ENCODE measurements around the gene SOX21.

Gene SOX21

DNA sequence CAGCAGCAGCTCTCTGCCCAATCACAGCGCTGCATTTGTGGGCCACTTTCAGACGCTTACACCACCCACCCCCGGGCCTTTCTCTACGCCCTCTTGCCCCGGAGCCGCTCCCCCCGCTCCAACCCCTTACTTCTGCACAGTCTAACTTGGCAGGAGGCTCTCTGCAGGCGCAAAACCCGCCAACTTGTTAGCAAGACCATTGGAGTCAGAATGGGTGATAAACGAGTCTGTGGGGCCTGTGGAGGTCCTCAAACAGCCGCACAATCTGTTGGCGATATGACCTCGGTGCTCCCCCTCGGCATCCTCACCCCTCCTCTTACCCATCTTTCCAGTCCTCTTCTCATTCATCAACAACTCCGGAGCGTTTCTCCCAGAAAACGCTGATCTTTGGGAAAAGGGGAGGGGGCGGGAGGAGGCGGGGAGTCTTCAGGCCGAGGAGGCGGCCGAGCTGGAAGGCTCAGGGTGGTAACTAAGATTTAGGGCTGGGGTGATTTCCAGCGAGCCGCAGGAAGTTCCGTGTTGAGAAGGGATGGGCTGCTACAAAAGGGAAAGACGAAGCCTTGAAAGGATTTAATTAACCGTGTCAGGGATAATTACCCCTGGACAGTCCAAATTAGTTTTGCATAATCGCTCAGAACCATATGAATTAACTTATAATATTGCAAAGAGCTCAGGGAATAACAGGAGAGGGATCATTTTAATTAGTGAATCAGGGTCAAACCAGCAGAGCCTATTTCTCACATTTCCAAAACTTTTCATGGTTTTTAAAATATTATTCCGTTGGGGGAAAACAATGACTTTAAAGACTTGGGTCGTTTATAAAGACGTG, 4.1 kb downstream of the SOX21 start:
- DNase-seq = no peak

DNA sequence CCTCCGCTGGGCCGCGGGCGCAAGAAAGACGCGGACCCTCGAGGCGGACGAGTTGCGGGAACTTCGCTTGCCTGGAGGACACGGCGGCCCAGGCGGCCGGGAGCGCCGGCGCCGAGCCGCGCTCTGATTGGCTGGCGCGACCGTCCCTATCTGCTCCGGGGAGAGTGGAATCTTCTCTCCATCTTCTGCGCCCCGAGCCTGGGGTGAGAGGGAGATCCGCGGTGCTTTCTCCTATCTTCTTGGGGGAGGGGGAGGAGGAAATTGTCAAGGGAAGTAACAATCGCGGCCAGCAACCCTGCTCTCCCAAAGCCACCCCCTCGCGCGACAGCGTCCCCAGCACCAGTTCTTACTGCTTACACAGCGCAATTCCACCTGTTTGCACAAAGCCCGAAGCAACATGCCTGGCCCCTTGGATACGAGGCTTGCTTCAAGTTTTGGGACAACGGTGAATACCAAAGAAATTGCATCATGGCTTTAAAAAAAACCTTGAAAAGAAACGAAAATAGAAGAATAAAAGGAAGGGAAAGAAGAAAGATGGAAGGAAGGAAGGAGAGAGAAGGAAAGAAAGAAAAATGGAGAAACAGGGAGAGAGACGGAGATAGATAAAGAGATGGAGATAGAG, 4.8 kb downstream of the SOX21 start:
- DNase-seq = no peak

DNA sequence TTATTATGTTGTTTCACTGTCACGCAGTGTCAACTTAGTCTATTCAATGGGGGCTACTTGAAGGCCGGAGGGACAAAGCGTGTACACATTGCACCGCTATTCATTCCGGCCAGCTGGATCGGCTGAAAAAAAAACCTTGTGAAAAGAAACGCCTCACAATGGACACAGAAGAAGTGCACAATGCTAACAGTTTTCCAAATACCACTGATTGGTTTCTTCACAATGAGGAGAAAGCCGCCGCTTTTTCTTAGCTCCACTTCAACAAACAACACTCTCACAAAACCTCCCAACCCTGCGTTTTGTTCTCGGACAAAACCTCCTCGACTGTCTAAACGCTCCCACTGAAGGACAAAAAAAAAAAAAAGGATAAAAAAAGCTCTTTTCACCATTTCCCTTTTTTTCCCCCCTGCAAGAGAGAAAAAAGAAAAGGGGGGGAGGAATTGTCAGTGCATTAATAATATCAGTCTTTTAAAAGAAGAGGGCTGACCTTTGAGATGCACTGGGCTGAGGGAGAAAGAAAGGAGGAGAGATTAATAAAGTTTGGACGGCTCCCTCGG, 5.4 kb downstream of the SOX21 start:
- no peak for DNase-seq

DNA sequence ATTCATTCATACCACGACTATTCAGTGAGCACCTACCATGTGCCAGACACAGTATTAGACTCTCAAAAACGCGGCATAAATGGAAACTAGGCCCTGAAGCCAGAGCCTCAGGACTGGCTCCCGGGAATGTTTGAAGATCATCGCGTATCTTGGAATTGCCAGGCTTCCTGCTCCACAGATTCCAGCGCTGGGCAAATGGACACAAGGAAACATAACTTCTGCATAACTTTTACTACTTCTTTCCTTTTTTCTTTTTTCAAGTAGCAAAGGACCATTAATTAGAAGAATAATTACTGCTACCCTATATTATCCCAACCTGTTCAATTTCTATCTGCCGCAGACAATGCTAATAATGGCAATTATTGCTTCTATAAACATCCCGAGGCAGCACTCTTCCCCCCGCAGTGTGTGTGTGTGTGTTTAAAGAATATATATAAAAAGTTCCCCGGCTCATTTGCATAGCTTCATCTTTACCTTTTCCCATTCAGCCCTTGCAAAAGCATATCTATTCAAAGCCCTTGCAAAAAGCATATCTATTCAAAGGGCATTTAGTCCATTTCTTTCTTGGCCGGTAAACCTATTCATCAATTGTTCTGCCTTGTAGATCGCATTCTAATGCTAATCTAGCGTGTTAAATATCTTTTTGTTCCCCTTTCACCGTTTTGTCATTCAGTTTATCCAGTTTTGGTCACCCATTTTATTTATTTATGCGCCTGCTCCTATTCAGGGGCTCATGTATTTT, 6.1 kb downstream of the SOX21 start:
- DNase-seq = no peak

DNA sequence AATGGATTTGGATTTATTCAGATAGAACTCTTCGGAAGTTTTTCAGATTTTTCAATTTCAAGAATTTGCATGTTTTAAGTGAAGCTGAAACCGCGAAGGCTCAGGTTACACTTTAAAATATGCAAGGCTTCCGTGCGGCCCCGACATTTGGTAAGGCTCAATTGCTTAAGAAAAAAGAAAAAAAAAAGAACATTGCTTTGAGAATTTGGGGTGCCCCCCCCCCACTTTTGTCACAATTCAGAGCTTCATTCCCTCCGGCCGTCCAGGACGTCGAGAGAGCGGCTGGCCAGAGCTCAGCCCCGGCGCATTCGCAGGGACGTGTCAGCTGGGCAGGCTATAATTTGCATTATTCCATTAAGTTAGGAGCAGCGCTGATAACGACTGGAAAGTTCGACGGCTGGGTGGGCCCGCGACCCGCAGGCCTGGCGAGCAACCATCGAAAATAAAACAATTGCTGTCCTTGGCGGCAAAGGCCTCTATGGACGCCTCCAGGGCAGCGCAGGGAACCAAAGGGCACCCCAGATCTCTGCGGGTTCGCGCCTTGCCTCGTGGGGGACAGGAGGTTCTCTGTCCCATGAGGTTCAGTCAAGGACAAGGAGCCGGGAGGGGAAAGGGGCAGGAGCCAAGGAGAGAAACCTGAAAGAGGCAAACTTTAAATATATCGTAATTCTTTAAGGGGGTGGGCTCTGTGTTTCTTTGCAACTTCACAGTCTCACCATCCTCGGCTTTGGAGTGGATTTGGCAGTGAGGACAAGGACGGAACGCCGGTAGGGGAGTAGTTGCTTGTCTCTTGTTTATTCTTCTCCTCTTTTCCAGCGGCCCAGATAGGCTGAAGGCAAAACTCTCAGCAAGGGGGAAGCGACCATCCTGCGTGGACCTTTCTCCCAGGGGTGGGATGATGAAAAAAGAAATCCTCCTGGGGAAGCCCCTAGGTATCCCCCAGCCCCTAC, 7.0 kb downstream of the SOX21 start:
- peak; percentile 42 for DNase-seq

DNA sequence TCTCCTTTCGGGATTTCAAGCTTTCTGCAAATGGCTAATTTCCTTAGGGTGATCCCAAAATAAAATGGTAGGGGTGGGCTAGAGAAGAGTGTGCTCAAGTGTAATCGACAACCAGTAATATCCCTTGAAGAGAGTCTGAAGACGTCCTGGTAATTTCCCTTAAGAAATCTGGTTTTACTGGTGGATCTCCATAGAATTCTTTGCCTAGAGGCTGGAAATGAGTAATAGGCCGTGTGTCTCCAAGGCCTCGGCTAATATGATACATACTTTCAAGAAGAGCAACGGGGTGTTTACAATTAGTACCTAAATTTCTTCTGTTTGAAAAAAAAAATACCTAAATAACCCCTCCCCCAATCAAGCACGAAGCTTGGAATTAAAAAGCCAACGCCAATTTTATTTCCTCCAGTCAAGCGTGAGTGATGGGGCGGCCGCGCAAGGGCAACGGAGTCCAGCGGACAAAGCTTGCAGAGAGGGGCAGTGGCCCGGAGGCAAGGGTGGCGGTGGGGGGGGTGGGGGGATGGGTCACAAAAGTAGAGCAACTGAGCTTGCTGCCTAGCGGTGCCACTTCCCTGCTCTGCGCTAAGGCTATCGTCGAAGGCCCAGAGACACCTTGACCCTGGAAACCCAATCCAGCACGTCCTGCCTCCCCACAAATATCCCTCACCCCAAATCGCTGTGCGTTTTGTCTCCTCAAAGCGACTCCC, 7.8 kb downstream of the SOX21 start:
- DNase-seq = no peak

DNA sequence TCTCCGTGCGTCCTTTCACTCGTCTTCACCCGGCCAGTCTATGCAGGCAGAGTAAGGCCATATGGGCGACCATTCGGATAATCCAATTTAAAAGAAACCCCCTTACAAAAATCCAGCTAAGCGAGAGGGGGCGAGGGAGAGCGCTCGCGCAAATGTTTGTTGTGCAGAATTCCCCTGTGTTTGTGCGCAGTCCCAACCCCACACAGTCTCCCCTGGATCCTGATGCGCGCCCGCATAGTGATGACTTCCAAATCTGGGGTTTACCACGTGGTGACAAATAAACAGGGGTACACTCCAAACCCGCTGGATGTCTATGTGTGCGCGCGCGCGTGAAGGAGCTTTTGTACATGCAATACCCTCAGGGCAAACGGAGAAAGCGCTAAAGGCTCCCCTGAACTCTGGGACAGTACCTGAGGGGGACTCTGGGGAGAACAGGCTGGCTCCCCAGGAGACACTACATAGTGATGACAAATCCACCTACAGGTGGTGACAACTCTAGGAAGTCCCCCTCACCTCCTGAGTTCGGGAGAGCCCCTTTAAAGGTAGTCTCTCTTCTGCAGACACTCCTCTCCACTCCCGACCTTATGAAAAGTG, 8.5 kb downstream of the SOX21 start:
- DNase-seq = no peak

DNA sequence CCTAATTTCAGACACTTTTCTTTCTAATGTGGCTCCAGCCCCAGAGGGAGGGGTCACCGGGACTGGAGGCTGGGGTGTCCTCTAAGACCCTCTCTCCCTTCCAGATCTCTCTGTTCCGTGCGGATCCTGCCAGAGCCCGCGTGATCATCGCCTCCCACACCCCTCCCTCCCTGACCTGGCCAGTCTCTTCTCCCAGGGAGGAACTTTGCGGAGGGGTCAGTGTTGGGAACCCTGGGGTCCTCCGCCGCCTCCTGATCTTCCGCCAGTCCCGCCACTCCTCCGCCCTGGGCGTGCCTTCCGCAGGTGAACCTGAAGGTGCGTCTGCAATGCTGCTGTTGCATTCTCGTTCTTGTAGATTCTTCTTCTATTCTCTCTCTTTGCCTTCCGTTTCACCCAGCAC, 9.1 kb downstream of the SOX21 start:
- DNase-seq = no peak

DNA sequence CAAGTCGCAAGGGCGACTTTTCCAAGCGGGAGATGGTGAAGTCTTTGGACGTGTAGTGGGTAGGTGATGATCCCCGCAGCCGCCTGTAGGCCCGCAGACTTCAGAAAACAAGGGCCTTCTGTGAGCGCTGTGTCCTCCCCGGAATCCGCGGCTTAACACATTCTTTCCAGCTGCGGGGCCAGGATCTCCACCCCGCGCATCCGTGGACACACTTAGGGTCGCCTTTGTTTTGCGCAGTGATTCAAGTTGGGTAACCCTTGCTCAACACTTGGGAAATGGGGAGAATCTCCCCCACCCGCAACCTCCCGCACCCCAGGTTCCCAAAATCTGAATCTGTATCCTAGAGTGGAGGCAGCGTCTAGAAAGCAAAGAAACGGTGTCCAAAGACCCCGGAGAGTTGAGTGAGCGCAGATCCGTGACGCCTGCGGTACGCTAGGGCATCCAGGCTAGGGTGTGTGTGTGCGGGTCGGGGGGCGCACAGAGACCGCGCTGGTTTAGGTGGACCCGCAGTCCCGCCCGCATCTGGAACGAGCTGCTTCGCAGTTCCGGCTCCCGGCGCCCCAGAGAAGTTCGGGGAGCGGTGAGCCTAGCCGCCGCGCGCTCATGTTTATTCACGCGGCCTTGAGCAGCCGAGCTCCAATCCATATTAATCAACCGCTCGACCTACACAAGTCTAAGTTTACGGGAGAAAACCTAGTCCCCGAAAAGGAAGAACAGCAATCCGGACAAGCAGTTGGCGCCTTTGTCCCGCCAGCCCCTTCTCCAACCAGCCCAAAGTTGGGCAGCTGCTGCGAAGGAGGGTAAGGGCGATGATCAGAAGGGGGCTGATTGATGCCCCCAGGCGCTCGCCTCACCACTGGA, 9.9 kb downstream of the SOX21 start:
- DNase-seq = no peak

DNA sequence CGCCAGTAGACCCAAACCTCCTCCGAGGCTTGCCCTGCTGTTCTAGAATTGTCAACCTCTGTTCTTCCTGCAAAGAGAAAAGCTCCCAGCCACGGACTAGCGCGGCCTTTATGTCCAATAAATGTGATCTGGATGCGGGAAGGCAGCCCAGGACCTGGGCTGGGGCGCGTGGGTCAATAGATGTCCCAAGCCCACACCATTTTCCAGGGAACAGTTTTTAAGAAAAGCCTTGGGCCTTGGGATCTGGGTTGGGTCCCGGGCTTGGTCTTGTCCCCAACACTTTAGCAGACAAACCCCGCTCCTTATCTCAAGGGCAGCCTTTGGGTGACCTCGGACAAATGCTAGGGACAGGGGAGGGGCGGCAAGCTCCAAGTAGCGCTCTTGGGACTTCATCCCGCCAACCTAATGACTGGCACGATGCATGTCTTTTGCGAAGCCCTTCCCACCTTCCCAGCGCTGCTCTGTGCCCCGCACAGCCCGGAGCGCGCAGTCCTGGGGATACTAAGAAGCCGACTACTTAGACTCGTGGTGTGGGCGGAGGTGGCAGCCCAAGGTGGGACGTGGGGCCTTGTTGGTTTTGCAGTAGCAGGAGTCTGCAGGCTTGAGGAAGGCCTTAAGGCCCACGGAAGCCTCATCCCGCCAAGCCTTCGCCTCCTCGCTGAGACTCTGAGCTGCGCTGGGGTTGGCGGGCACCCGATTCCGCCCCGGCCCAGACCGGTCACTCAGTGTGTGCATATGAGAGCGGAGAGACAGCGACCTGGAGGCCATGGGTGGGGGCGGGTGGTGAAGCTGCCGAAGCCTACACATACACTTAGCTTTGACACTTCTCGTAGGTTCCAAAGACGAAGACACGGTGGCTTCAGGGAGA, 10.8 kb downstream of the SOX21 start:
- DNase-seq = no peak

DNA sequence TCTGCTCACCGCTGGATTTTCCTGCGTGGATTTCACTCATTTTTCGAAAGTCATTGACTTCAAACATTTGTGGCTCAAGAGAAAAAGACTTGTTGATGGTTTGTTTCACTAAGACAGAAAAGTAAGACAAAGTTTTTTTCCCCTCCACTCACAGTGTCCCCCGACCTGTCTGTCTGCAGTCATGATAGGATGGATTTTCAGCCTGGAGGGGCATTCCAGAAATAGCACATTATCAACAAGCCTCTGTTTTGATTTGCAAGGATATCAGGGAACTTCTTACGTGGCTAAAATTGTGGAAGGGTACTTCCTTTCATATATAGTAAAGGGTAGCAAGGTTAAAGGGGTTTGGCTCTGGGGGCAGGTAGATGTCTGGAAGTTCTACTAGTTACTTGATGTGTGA, 11.8 kb downstream of the SOX21 start:
- no peak for DNase-seq

DNA sequence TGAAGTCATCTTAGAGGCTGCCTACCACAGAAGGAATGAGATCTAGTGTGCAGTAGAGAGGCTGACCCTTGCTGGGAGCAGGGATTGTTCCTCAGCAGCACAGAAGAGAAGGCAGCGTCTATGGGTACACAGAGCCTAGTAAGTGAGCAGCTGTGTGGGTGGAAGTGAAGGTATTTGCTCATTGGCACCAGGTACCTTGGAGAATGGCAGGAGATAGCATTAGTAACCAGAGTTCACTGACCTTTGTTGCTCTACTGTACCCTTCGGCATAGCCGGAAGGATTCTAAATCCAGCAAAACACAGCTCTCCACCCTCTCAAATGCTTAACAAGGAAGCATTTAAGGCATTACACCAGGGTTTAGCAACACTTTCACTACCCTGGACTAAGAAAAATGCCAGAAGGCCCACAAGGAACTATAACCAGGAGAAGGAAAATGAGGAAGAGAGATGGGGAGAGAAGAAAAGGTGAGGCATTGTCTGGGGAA, 12.3 kb downstream of the SOX21 start:
- DNase-seq = no peak

DNA sequence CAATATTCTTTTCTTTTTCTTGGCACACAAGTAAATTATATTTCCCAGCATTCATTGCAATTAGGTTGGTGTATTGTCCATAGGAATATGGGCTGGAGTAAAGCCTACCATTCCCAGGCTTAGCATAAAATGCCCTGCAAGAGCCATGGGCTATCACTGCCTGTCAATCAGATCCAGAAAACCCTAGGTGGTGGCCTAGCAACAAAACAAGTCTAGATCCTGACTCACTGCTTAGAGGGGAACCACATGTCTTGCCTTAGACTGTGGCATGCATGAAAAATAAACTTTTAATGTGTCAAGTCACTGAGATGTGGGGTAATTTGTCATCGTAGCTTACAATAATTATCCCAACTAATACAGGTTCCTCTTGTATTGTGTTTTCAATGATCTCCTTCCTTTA, 16.2 kb downstream of the SOX21 start:
- DNase-seq = no peak

DNA sequence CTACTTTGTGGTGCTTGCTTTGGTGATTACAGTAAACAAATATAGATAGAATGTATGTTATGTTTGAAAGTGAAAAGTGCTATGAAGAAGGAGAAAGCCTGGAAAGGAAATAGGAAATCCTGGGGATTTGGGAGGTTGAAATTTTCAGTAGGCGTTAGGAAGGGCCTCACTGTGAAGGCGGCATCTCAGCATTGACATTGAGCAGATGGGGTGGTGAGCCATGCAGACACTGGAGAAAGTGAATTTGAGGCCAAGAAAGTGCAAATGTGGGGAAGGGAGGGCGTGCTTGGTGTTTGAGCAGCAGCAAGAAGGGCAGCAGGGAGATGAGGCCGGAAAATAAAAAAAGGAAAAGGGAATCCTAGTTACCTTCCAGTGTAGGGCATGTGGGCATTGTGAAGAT, 20.3 kb downstream of the SOX21 start:
- DNase-seq = no peak

DNA sequence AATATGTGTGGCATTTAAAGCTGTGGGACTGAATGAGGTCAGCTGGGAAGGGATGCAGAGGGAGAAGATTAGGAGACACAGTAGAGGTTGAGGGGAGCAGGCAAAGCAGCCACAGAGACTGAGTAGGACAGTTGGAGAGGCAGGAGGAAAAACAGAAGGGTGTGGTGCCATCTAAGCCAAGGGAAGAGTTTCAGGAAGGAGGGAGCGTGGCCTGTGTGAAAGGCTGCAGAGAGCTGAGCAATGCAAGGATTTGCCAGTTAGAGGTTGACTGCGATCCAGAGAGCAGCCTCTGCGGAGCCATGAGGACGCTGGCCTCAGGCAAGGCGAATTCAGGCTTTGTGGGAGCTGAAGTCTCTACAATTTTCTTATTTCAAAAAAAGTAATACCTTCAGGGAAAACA, 28.9 kb downstream of the SOX21 start:
- no peak for DNase-seq

DNA sequence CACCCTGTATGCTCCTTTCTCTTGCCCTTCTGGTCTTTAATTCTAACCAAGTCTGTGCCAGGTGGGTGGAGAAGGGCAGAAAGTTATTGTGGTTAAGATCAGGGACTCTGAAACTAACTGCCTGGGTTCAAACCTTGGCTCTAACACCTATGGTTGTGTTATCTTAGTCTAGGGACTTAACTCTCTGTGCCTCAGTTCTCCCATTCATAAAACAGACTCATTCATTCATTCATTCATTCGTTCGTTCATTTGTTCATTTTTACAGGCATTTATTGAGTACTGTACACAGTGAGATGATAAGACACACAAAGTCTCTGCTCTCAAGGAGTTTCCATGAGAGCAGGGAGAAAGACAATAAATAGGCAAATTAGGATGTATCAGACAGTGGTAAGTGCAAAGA, 30.1 kb downstream of the SOX21 start:
- no peak for DNase-seq

DNA sequence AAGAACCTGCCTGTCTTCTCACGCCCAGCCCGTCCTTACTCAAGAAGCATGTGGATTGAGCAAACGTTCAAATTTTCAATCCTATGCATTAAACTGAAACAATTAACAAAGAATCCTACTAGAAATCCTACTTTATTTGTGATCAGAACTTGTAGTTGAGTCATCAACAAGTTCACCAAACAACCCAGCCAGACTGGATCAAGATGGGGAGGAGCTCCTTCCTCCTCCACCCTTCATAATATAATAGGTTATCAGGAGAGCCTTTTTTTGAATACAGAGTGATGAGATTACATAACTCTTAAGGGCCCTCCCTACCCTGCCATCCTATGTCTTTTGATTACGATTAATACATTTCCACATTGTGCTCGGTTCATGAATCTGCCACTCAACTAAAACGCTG, 32.7 kb downstream of the SOX21 start:
- DNase-seq = no peak

DNA sequence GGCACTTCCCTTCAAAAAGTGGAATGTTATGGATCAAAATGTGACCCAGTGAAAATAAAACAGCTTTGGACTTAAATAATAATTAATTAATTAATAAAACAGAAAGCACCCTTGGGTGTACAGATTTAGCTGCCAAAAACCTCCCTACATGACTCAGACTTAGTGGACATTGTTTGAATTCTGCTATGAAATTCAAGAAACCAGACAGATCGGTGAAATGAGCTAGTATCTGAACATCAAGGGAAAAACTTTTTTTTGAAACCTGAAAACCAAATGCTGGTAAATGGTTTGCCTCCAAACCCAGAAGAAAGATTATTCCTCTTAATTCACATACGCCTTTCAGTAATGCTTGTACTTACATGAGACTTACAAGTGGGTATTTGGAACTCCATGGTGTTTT, 33.5 kb downstream of the SOX21 start:
- DNase-seq = no peak

DNA sequence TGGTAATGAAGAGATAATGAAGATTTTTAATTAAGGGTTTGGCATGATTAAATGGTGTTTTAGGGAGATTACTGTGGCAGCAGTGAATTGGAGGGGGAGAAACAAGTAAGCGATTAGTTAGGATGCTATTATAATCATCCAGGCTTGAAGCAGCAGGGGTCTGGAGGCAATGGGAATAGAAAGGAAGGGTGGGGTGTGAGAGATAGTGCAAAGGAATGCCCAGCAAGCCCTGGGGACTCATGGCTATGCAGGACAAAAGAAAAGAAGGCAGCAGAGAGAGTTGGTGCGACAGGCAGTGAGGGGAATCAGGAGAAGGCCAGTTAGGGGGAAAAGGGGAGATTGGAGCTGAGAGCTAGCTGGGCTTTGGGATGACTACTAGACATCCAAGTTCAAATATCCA, 34.5 kb downstream of the SOX21 start:
- DNase-seq = no peak

All from fibroblast of skin of scalp (primary cell).